Measurements from ENCODE around the gene HELZ. TPM values are rescaled to one million over a fixed set of nuclear protein-coding genes. Genes with fewer than 3 reads are reported as not detected.

The HELZ gene
- total and polyA plus RNA-seq, 2 of the 8 experiments (the other 6 are each of a cell fraction or from before 2014, with no cell fraction given), result 10.0 to 48.7 TPM

DNA sequence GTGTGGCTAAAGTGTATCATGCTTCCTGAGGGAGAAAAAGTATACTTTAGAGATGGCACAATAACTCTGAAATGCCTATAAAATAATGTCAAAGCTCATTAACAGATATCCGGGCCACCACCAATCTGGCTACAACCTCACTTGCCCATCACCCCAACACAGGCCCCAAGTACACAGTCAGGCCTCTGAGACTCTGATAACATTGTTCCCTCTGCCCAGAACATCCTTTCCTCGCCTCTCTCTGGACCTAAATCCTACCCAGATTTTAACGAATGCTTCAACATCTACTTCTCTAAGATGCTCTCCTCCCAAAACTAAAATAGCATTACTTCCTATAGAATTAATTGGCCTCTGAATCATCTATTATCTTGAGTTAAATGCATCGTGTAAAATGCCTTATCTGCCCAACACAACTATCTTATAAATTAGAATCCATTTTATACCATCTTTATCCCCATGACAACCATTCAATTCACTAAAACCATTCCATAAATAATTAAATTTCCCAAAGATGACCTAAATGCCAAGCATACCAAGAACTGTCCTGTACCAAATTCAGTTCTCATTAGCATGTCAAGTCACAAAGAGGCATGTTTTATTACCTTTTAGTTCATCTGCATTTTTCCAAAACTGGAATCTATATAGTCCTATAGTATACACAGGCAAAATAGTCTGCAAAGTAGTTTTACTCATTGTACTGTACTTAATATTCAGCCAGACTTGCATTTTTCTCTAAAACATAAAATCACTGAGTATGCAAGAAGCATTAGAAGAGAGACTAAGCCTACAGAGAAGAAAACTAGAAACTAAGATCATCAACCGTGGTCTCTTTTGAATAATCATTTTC lies 15.7 kb downstream of the HELZ start:
- H3K9me3 ChIP-seq (ENCODE audit: insufficient read depth in 2 of 2, low read depth in 1 of 2, low read length in 1 of 2), result no peaks in the 10 kb centered on the region
- CTCF ChIA-PET (ENCODE audit: partially characterized antibody), result interaction anchor here (0.6 to 0.8 kb wide), 2 partner anchors 39 to 330 kb away, joined by 3 read pairs; no protein-coding TSS in a partner anchor
- H2BK15ac ChIP-seq (ENCODE audit: low read length), result no peak overlapping the region
- H3K79me2 ChIP-seq (ENCODE audit: control insufficient read depth in 1 of 2, insufficient read depth in 2 of 2, low read length in 2 of 2), result peaks cover 0 to 30% of the 10 kb centered on the region in 2 experiments; a peak in 2 of 4 replicates
- peaks cover 1% of the 10 kb centered on the region for H3K79me1 ChIP-seq (ENCODE audit: low read depth, low read length)
- no peak overlapping the region for H2AFZ ChIP-seq (ENCODE audit: low read length)
- H2BK5ac ChIP-seq (ENCODE audit: low read depth, low read length), result no peak overlapping the region
- H4K91ac ChIP-seq (replicated peaks; ENCODE audit: insufficient read length, low read length), result no peak overlapping the region
- no peak overlapping the region for H3K56ac ChIP-seq (replicated peaks; ENCODE audit: insufficient read length, low read depth, low read length)
- no peak overlapping the region for H3K9ac ChIP-seq (replicated peaks in 1 of 4; ENCODE audit: extremely low read depth in 1 of 4, low read depth in 3 of 4, low read length in 3 of 4)
- 94% methylated on average over 5 of the region's 5 CpGs; no CpG with 5 or more reads in 1 of the 2 experiments for WGBS, 2 experiments (ENCODE audit: extremely low coverage in 1 of 2, insufficient coverage in 1 of 2, insufficient read length in 1 of 2, insufficient replicate concordance in 2 of 2, low coverage in 1 of 2, low lambda C conversion rate in 2 of 2, missing lambda C conversion rate in 1 of 2)
- H3K36me3 ChIP-seq (ENCODE audit: control insufficient read depth in 2 of 4, insufficient read depth in 4 of 4, low read length in 3 of 4), result peaks cover 0 to 8% (median 0%) of the 10 kb centered on the region in 4 experiments; a peak in 1 of 8 replicates
- no peak overlapping the region for H3K27ac ChIP-seq (ENCODE audit: low read depth, low read length)
- FAIRE-seq, result no peak
- no peak overlapping the region for H3K18ac ChIP-seq (ENCODE audit: extremely low read depth, low read length)
- no peak overlapping the region for H4K8ac ChIP-seq (ENCODE audit: extremely low read depth, insufficient read depth, low read length)
- no peak overlapping the region for H3K4me2 ChIP-seq (ENCODE audit: insufficient read depth in 1 of 2, low read depth in 2 of 2, low read length in 2 of 2)
- H3K4me3 ChIP-seq (ENCODE audit: extremely low read depth in 1 of 4, insufficient read depth in 2 of 4, low read depth in 3 of 4, low read length in 4 of 4), result no peak overlapping the region
- H2AK5ac ChIP-seq (ENCODE audit: low read depth, low read length), result no peak overlapping the region
- no peaks in the 10 kb centered on the region for H4K20me1 ChIP-seq (replicated peaks in 1 of 2; ENCODE audit: control insufficient read depth in 1 of 2, insufficient read depth in 2 of 2, low read length in 2 of 2)
- H3K23me2 ChIP-seq (ENCODE audit: low read depth, low read length), result no peaks in the 10 kb centered on the region
- DNase-seq (ENCODE audit: low read depth in 1 of 2, low spot score in 2 of 2), result no peak
- H2BK120ac ChIP-seq (replicated peaks; ENCODE audit: low read depth, low read length), result no peak overlapping the region
- POLR2A ChIA-PET (ENCODE audit: partially characterized antibody), result interaction anchor here (1.4 kb wide), 1 partner anchor 10 kb away, joined by 3 read pairs; no protein-coding TSS in a partner anchor
- H2BK12ac ChIP-seq (ENCODE audit: low read depth, low read length), result no peak overlapping the region
- H3K27me3 ChIP-seq (replicated peaks in 1 of 4; ENCODE audit: control insufficient read depth in 3 of 4, extremely low read depth in 1 of 4, insufficient read depth in 3 of 4, low read length in 3 of 4), result no peaks in the 10 kb centered on the region
- H4K5ac ChIP-seq (ENCODE audit: insufficient read length, low read depth, low read length), result no peak overlapping the region
- no peak overlapping the region for H3K4ac ChIP-seq (replicated peaks; ENCODE audit: insufficient read length, low read depth, low read length)
- H2BK20ac ChIP-seq (ENCODE audit: low read length), result no peak overlapping the region
- no peak overlapping the region for H3K23ac ChIP-seq (ENCODE audit: insufficient read length)
- no peak overlapping the region for H3K14ac ChIP-seq (ENCODE audit: insufficient read length)
- H3K4me1 ChIP-seq (replicated peaks in 1 of 4; ENCODE audit: control insufficient read depth in 3 of 4, insufficient read depth in 4 of 4, low read length in 3 of 4), result no peaks in the 10 kb centered on the region
- no peak for TF ChIP-seq KDM1A (IDR thresholded peaks at IDR 0.05; ENCODE audit: borderline replicate concordance, low read length)
- no peak for TF ChIP-seq GABPA (IDR thresholded peaks at IDR 0.05; ENCODE audit: borderline replicate concordance, insufficient read depth, low read length)
- TF ChIP-seq JUN (IDR thresholded peaks at IDR 0.05; ENCODE audit: low read depth, low read length), result no peak
- no peak for TF ChIP-seq TAF7 (optimal IDR thresholded peaks at IDR 0.05; ENCODE audit: borderline replicate concordance, low read depth, low read length)
- no peak for TF ChIP-seq TEAD4 (IDR thresholded peaks at IDR 0.05; ENCODE audit: low read depth, low read length)
- TF ChIP-seq SP4 (IDR thresholded peaks at IDR 0.05; ENCODE audit: low read length), result no peak
- no peak for TF ChIP-seq CEBPB (IDR thresholded peaks at IDR 0.05; ENCODE audit: low read depth, low read length)
- no peak for TF ChIP-seq PHF8 (conservative IDR thresholded peaks at IDR 0.05; ENCODE audit: low read depth, low read length)
- TF ChIP-seq JUND (IDR thresholded peaks at IDR 0.05; ENCODE audit: low read length), result no peak
- no peak for TF ChIP-seq YY1 (IDR thresholded peaks at IDR 0.05; ENCODE audit: low read depth, low read length)
- TF ChIP-seq POLR2A (IDR thresholded peaks at IDR 0.05; ENCODE audit: control extremely low read depth in 1 of 2, low read depth in 2 of 2, low read length in 2 of 2), result no peak
- TF ChIP-seq TCF12 (IDR thresholded peaks at IDR 0.05; ENCODE audit: low read depth, low read length), result no peak
- no peak for TF ChIP-seq RNF2 (IDR thresholded peaks at IDR 0.05; ENCODE audit: borderline replicate concordance, low read depth, low read length, missing control alignments, poor library complexity, severe bottlenecking)
